Activated CD8-positive, alpha-beta memory T cell treated with anti-CD3 and anti-CD28 coated beads, Interleukin-2, amount 50 U/mL, for 24 hours (primary cell): ENCODE results near the gene TYRP1.

ENCODE experiments used
- DNase-seq: peaks from one replicate; pipeline ENCODE4 v3.0.0-alpha.2; 2020; ENCODE audit errors: extremely low read depth

Gene TYRP1

GRCh38 chr9:12696931-12697622, 3.9 kb downstream of the TYRP1 start:
- DNase-seq, result no peak

- no peak for DNase-seq
Observed at GRCh38 chr9:12697719-12698118, 4.5 kb downstream of the TYRP1 start.

- DNase-seq, result no peak
Observed at GRCh38 chr9:12698266-12698665, 5.1 kb downstream of the TYRP1 start.

- no peak for DNase-seq
Observed at GRCh38 chr9:12698986-12699385, 5.8 kb downstream of the TYRP1 start.

GRCh38 chr9:12699529-12699928, 6.3 kb downstream of the TYRP1 start:
- no peak for DNase-seq

- no peak for DNase-seq
Observed at GRCh38 chr9:12701126-12701525, 7.9 kb downstream of the TYRP1 start.

- DNase-seq, result no peak
Observed at GRCh38 chr9:12702160-12702758, 9.1 kb downstream of the TYRP1 start.

GRCh38 chr9:12703996-12704395, 10.8 kb downstream of the TYRP1 start:
- no peak for DNase-seq

- no peak for DNase-seq
Observed at GRCh38 chr9:12705738-12706391, 12.7 kb downstream of the TYRP1 start.

GRCh38 chr9:12708562-12709298, 15.5 kb downstream of the TYRP1 start:
- no peak for DNase-seq

GRCh38 chr9:12712532-12712931, 19.3 kb downstream of the TYRP1 start:
- DNase-seq, result no peak

- DNase-seq, result no peak
Observed at GRCh38 chr9:12715268-12715667, 22.1 kb downstream of the TYRP1 start.

GRCh38 chr9:12716823-12717600, 23.8 kb downstream of the TYRP1 start:
- no peak for DNase-seq

- DNase-seq, result no peak
Observed at GRCh38 chr9:12717907-12718306, 24.7 kb downstream of the TYRP1 start.

GRCh38 chr9:12718482-12719026, 25.4 kb downstream of the TYRP1 start:
- DNase-seq, result no peak

- no peak for DNase-seq
Observed at GRCh38 chr9:12719431-12719830, 26.2 kb downstream of the TYRP1 start.

GRCh38 chr9:12720551-12720950, 27.4 kb downstream of the TYRP1 start:
- no peak for DNase-seq

- DNase-seq, result no peak
Observed at GRCh38 chr9:12722131-12722530, 28.9 kb downstream of the TYRP1 start.

GRCh38 chr9:12723409-12724028, 30.3 kb downstream of the TYRP1 start:
- DNase-seq, result no peak

GRCh38 chr9:12726795-12727194, 33.6 kb downstream of the TYRP1 start:
- no peak for DNase-seq

GRCh38 chr9:12730198-12730597, 37.0 kb downstream of the TYRP1 start:
- no peak for DNase-seq
